Naive thymus-derived CD4-positive, alpha-beta T cell (primary cell): ENCODE results near the gene JPH2. TPM values are rescaled to one million over a fixed set of nuclear protein-coding genes. Genes with fewer than 3 reads are reported as not detected.

Experiments
- ATAC-seq: fragments of 150-1000 bp; cut with Tn5 transposase; 2 replicates; pipeline ENCODE4 v1.10.0; 2021; ENCODE audit warnings: mild to moderate bottlenecking, moderate library complexity
- CTCF ChIA-PET: fragments of 350-600 bp; sonication (Branson Sonifier 250); formaldehyde crosslinking; loops from one replicate; lab custom pipeline; 2021; ENCODE audit warnings: antibody characterized with exemption; lab: Charles Lee
- POLR2A ChIA-PET: fragments of 350-600 bp; sonication (Branson Sonifier 250); formaldehyde crosslinking; loops from one replicate; lab custom pipeline; 2021; ENCODE audit warnings: antibody characterized with exemption, inconsistent platforms; lab: Charles Lee
- DNase-seq, 9 donors: peaks; one replicate each; pipeline versions ENCODE4 v3.0.0 to v3.0.0-alpha.2; 2020 to 2022; ENCODE audit warnings: mixed read lengths in 1 of 9
- H3K27ac ChIP-seq: one replicate; pipeline ENCODE4 v1.7.0; 2013; ENCODE audit warnings: mild to moderate bottlenecking, low read depth, low read length, moderate library complexity
- H3K27me3 ChIP-seq, 2 donors: one replicate each; pipeline ENCODE4 v1.7.0; 2013; ENCODE audit warnings: low read length in 2 of 2, mild to moderate bottlenecking in 2 of 2, moderate library complexity in 2 of 2; ENCODE audit not compliant: control insufficient read depth in 2 of 2, insufficient read depth in 2 of 2
- H3K36me3 ChIP-seq, 3 experiments: 1 replicate in 2 of 3; 2 replicates in 1 of 3; pipeline ENCODE4 v1.7.0; 2013; ENCODE audit warnings: low read length in 3 of 3, mild to moderate bottlenecking in 3 of 3, moderate library complexity in 1 of 3; ENCODE audit not compliant: insufficient read depth in 3 of 3, control insufficient read depth in 2 of 3
- H3K4me1 ChIP-seq, 2 donors: one replicate each; pipeline ENCODE4 v1.7.0; 2013; ENCODE audit warnings: low read length in 2 of 2, mild to moderate bottlenecking in 2 of 2, moderate library complexity in 1 of 2; ENCODE audit not compliant: control insufficient read depth in 2 of 2, insufficient read depth in 2 of 2
- H3K4me3 ChIP-seq: 2 replicates; pipeline ENCODE4 v1.7.0; 2013; ENCODE audit warnings: mild to moderate bottlenecking, low read length
- H3K9me3 ChIP-seq, 3 experiments: 1 replicate in 2 of 3; 2 replicates in 1 of 3; pipeline ENCODE4 v1.7.0; 2013; ENCODE audit warnings: low read length in 3 of 3; ENCODE audit not compliant: control insufficient read depth in 2 of 3
- H3K27ac Mint-ChIP-seq, 9 donors: one replicate each; pipeline ENCODE4 v1.8.0; 2020 to 2022; ENCODE audit warnings: mixed read lengths in 9 of 9, mild to moderate bottlenecking in 8 of 9, moderate library complexity in 5 of 9, inconsistent platforms in 2 of 9
- H3K27me3 Mint-ChIP-seq, 5 donors: one replicate each; pipeline ENCODE4 v1.8.0; 2021 to 2022; ENCODE audit warnings: mixed read lengths in 5 of 5, mild to moderate bottlenecking in 1 of 5
- H3K36me3 Mint-ChIP-seq, 5 donors: one replicate each; pipeline ENCODE4 v1.8.0; 2020 to 2022; ENCODE audit warnings: mixed read lengths in 5 of 5, mild to moderate bottlenecking in 3 of 5, inconsistent platforms in 1 of 5
- H3K4me1 Mint-ChIP-seq, 7 donors: one replicate each; pipeline ENCODE4 v1.8.0; 2020 to 2022; ENCODE audit warnings: mixed read lengths in 7 of 7, mild to moderate bottlenecking in 3 of 7, inconsistent platforms in 1 of 7
- H3K4me3 Mint-ChIP-seq, 10 donors: one replicate each; pipeline ENCODE4 v1.8.0; 2020 to 2022; ENCODE audit warnings: mild to moderate bottlenecking in 10 of 10, mixed read lengths in 10 of 10, moderate library complexity in 6 of 10, inconsistent platforms in 2 of 10
- H3K9me3 Mint-ChIP-seq, 11 donors: one replicate each; pipeline ENCODE4 v1.8.0; 2020 to 2022; ENCODE audit warnings: mixed read lengths in 11 of 11, mild to moderate bottlenecking in 4 of 11, inconsistent platforms in 1 of 11, moderate library complexity in 1 of 11
- intact Hi-C, 2 donors: fragments of 100-400 bp; cut with micrococcal nuclease; formaldehyde crosslinking; loops; one replicate each; pipeline ENCODE4 v1.15.1; 2023
- polyA plus RNA-seq, 2 donors: library from polyadenylated mRNA; unstranded; fragments of 300-500 nt; fragmentation: Illumina TruSeq; gene quantifications; one replicate each; pipeline ENCODE4 v1.2.3, GENCODE V29; 2021
- total RNA-seq, 6 experiments: library from RNA in 5 of 6; stranded (reverse) in 5 of 6; gene quantifications; 1 replicate in 5 of 6; 2 replicates in 1 of 6; pipeline ENCODE4 v1.2.3 and lab custom pipeline; 2021 to 2026

Gene JPH2
- total and polyA plus RNA-seq, 7 experiments from 2014 or later = 0.07 to 0.17 TPM; not detected in 5

DNA sequence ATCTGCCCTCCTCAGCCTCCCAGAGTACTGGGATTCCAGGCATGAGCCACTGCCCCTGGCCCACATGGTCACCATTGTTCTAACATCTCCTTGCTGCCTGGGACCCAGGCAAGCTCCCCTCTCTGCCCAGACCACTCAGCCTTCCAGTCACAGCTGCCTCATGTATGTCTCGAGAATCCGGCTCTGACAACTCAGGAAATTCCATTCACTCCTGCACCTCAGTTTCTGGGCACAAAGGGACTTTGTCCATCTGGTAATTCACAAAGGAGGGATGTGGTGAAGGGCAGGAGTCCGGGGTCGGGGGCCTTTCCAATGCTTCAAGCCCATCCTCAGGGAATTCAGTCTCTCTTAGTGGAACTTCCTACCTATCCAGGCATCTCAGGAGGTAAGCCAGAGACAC is 40.7 kb downstream of the JPH2 start:
- intact Hi-C loops = no loop called here
- DNase-seq = no peak
- H3K9me3 ChIP-seq = no peaks in the 10 kb centered on the region
- no peak for ATAC-seq
- H3K36me3 Mint-ChIP-seq = peaks cover 0 to 3% (median 0%) of the 10 kb centered on the region in 5 donors
- no peak overlapping the region for H3K4me3 ChIP-seq
- H3K27me3 Mint-ChIP-seq = peaks cover 0 to 8% (median 6%) of the 10 kb centered on the region in 5 donors
- no peaks in the 10 kb centered on the region for H3K4me1 ChIP-seq
- no peaks in the 10 kb centered on the region for H3K36me3 ChIP-seq
- no peak overlapping the region for H3K27ac ChIP-seq
- peaks cover 0 to 3% (median 0%) of the 10 kb centered on the region in 11 donors for H3K9me3 Mint-ChIP-seq
- H3K4me1 Mint-ChIP-seq = peaks cover 0 to 1% (median 0%) of the 10 kb centered on the region in 7 donors
- no peak overlapping the region for H3K4me3 Mint-ChIP-seq
- no peak overlapping the region for H3K27ac Mint-ChIP-seq
- no peaks in the 10 kb centered on the region for H3K27me3 ChIP-seq
- ChIA-PET CTCF (no interaction called here), POLR2A (no interaction called here)

DNA sequence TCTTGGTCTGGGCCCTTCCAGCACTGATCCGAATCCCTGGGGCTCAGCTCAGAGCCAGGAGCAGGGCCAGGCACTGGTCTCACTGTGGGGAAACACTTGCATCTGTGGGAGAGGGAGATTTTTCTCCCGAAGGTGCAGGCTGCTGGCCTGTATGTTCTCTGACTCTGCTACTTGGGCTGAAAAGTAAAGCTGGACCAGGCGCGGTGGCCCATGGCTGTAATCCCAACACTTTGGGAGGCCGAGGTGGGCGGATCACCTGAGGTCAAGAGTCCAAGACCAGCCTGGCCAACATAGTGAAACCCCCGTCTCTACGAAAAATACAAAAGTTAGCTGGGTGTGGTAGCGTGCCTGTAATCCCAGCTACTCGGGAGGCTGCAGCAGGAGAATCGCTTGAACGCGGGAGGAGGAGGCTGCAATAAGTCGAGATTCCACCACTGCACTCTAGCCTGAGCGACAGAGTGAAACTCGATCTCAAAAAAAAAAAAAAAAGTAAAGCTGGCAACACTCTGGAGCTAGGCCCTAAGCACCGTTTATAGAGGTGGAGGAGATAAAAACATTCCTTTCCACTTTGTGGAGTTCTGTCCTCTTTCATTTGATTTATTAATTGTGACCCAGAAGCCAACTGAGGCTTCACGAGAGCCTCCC is 41.7 kb downstream of the JPH2 start:
- peaks cover 5 to 11% (median 7%) of the 10 kb centered on the region in 5 donors for H3K27me3 Mint-ChIP-seq
- H3K27ac Mint-ChIP-seq = no peak overlapping the region
- ChIA-PET CTCF (no interaction called here), POLR2A (no interaction called here)
- peaks cover 0 to 1% (median 0%) of the 10 kb centered on the region in 7 donors for H3K4me1 Mint-ChIP-seq
- Histone ChIP-seq H3K36me3 (no peaks in the 10 kb centered on the region), H3K27ac (no peak overlapping the region), H3K4me1 (no peaks in the 10 kb centered on the region), H3K4me3 (no peak overlapping the region), H3K9me3 (no peaks in the 10 kb centered on the region), H3K27me3 (no peaks in the 10 kb centered on the region)
- peaks cover 0 to 3% (median 0%) of the 10 kb centered on the region in 11 donors for H3K9me3 Mint-ChIP-seq
- peaks cover 0 to 3% (median 0%) of the 10 kb centered on the region in 5 donors for H3K36me3 Mint-ChIP-seq
- intact Hi-C loops = no loop called here
- ATAC-seq = no peak
- DNase-seq = no peak
- H3K4me3 Mint-ChIP-seq = no peak overlapping the region

DNA sequence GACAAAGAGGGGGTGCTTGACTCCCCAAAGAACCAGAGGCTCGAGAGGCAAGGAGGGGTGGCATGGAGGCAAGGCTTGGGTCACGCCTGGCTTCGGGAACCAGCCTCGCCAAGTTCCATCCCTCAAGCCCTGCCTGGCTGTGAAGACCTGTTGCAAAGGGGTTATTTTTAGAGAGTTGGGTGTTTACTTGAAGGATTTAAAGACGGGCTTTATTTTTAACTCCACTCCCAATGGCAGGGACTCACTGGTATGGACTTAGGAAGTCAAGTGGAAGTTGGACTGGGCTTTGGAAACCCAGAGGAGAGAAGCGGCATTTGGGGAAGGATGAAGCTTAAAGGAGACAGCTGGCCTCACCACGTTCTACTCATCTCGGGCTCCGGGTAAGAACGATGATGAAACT is 43.1 kb downstream of the JPH2 start:
- no peak for ATAC-seq
- POLR2A ChIA-PET = no interaction called here
- H3K9me3 ChIP-seq = no peaks in the 10 kb centered on the region
- peaks cover 9 to 13% (median 12%) of the 10 kb centered on the region in 5 donors for H3K27me3 Mint-ChIP-seq
- no peaks in the 10 kb centered on the region for H3K36me3 ChIP-seq
- H3K27me3 ChIP-seq = no peaks in the 10 kb centered on the region
- peaks cover 0 to 2% (median 0%) of the 10 kb centered on the region in 11 donors for H3K9me3 Mint-ChIP-seq
- no peak overlapping the region for H3K27ac ChIP-seq
- H3K27ac Mint-ChIP-seq = no peak overlapping the region
- no peak for DNase-seq
- H3K4me3 ChIP-seq = no peak overlapping the region
- H3K4me3 Mint-ChIP-seq = no peak overlapping the region
- intact Hi-C loops = no loop called here
- no peaks in the 10 kb centered on the region for H3K36me3 Mint-ChIP-seq
- CTCF ChIA-PET = no interaction called here
- H3K4me1 Mint-ChIP-seq = peaks cover 0 to 1% (median 0%) of the 10 kb centered on the region in 7 donors
- H3K4me1 ChIP-seq = no peaks in the 10 kb centered on the region

DNA sequence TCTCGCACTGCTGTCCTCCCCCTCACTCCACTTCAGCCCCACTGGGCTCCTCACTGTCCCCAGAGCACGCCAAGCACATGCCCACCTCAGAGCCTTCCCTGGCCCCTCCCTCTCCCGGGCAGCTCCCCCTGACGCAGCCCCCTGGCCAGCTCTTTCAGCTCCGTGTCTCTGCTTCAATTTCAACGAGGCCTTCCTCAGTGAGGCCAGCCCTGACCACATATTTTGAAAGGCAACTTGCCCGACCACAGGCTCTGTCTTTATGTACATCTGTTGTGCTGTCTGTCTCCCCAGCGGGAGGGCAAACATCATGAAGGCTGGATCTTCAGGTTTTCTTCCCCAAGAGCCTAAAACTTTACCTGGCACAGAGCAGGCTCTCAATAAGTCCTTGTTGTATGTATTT is 44.6 kb downstream of the JPH2 start:
- ATAC-seq (no peak), DNase-seq (no peak)
- CTCF ChIA-PET = no interaction called here
- Mint-ChIP-seq H3K27ac (no peak overlapping the region), H3K4me3 (no peak overlapping the region), H3K9me3 (peaks cover 0 to 2% (median 0%) of the 10 kb centered on the region in 11 donors), H3K27me3 (peaks cover 12 to 17% (median 13%) of the 10 kb centered on the region in 5 donors), H3K4me1 (peaks cover 0 to 1% (median 0%) of the 10 kb centered on the region in 7 donors), H3K36me3 (no peaks in the 10 kb centered on the region)
- H3K27ac ChIP-seq = no peak overlapping the region
- H3K4me3 ChIP-seq = no peak overlapping the region
- H3K9me3 ChIP-seq = no peaks in the 10 kb centered on the region
- POLR2A ChIA-PET = interaction anchor here (0.7 kb wide), 1 partner anchor 48 kb away, joined by 3 read pairs; no protein-coding TSS in a partner anchor
- no peaks in the 10 kb centered on the region for H3K36me3 ChIP-seq
- no peaks in the 10 kb centered on the region for H3K4me1 ChIP-seq
- no peaks in the 10 kb centered on the region for H3K27me3 ChIP-seq
- intact Hi-C loops = no loop called here

DNA sequence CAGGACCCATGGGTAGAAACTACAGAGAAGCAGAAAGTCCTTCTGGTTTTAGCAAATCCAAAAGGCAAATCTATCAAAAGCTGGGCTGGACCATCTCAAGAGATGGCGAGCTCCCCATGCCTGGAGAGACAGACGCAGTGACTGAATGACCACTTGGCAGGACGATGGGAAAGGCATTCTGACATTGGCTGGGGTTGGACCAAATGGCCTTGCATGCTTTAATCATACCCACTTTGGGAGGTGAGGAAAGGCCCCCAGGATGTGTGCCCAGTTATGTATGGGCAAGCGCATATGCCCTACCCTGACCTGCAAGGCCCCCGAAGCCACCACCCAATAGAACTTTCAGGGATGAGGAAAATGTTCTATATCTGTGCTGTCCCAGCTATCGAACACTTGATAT is 45.1 kb downstream of the JPH2 start:
- no peak overlapping the region for H3K4me3 ChIP-seq

DNA sequence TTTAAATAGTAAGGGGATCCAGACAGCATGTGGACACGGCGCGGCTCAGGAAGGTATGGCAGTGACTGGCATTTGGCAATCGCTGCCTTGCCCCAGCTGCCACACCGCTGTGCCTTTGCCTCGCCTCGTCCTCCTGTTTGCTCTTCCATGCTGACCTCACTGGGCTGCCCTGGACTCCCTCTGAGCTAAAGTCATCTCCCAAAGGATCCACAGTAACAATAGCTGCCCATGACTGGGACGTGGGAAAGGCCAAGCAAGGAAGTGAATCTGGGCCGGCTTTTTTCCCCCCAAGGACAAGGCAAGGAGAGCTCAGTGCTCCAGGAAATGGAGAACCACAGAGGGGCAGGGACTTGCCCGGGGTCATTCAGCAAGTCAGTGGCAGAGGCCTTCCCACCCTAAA is 48.1 kb downstream of the JPH2 start:
- no peaks in the 10 kb centered on the region for H3K4me1 ChIP-seq
- peaks cover 11 to 17% (median 12%) of the 10 kb centered on the region in 5 donors for H3K27me3 Mint-ChIP-seq
- peaks cover 0 to 4% (median 0%) of the 10 kb centered on the region in 11 donors for H3K9me3 Mint-ChIP-seq
- H3K4me3 Mint-ChIP-seq = no peak overlapping the region
- no peaks in the 10 kb centered on the region for H3K36me3 ChIP-seq
- no peaks in the 10 kb centered on the region for H3K36me3 Mint-ChIP-seq
- DNase-seq = no peak
- H3K4me1 Mint-ChIP-seq = peaks cover 0 to 1% (median 0%) of the 10 kb centered on the region in 7 donors
- no peak overlapping the region for H3K27ac Mint-ChIP-seq
- H3K9me3 ChIP-seq = no peaks in the 10 kb centered on the region
- CTCF ChIA-PET = no interaction called here
- no peak overlapping the region for H3K4me3 ChIP-seq
- intact Hi-C loops = no loop called here
- no peak overlapping the region for H3K27ac ChIP-seq
- H3K27me3 ChIP-seq = no peaks in the 10 kb centered on the region
- POLR2A ChIA-PET = no interaction called here
- ATAC-seq = no peak

More for the DNA sequence above, 45.1 kb downstream of the JPH2 start:
- Mint-ChIP-seq H3K4me1 (peaks cover 0 to 1% (median 0%) of the 10 kb centered on the region in 7 donors), H3K9me3 (peaks cover 0 to 2% (median 0%) of the 10 kb centered on the region in 11 donors), H3K27me3 (peaks cover 12 to 17% (median 13%) of the 10 kb centered on the region in 5 donors), H3K36me3 (no peaks in the 10 kb centered on the region), H3K27ac (no peak overlapping the region), H3K4me3 (no peak overlapping the region)
- CTCF ChIA-PET = no interaction called here
- POLR2A ChIA-PET = interaction anchor here (0.7 kb wide), 1 partner anchor 48 kb away, joined by 3 read pairs; no protein-coding TSS in a partner anchor
- no peaks in the 10 kb centered on the region for H3K4me1 ChIP-seq
- intact Hi-C loops = no loop called here
- ATAC-seq (no peak), DNase-seq (no peak)
- no peaks in the 10 kb centered on the region for H3K9me3 ChIP-seq
- no peak overlapping the region for H3K27ac ChIP-seq
- no peaks in the 10 kb centered on the region for H3K27me3 ChIP-seq
- H3K36me3 ChIP-seq = no peaks in the 10 kb centered on the region
